AG04449 (cell line): ENCODE measurements around the gene GOLGA8T.
"Not testable (repeated sequence)": the region's sequence is repeated elsewhere in the genome, so short reads cannot be mapped to it uniquely, and the experiment has no call there.

Experiments used
- CTCF ChIA-PET: fragments of 350-600 bp; formaldehyde crosslinking; extraction: SDS; loops from one replicate; lab custom pipeline; 2021; ENCODE audit warnings: antibody characterized with exemption; lab: Yijun Ruan, JAX
- POLR2A ChIA-PET: fragments of 400-600, 350-600 bp; formaldehyde crosslinking; extraction: SDS; loops from one replicate; lab custom pipeline; 2020; ENCODE audit warnings: antibody characterized with exemption, inconsistent platforms; lab: Yijun Ruan, JAX
- DNase-seq: peaks from one replicate; pipeline ENCODE4 v3.0.0-alpha.2; 2010; ENCODE audit warnings: low read depth, low spot score
- H3K4me3 ChIP-seq: 2 replicates; pipeline ENCODE4 v1.5.1; 2011; ENCODE audit warnings: low read depth, mild to moderate bottlenecking, control low read depth, low read length

GOLGA8T gene

GRCh38 chr15:30134751-30135150 is at the start of gene GOLGA8T:
Gene GOLGA8T (plus strand): TSS chr15:30135051. CDS start chr15:30135149, 98 bp downstream.
- POLR2A ChIA-PET, DNase-seq, CTCF ChIA-PET, H3K4me3 ChIP-seq: not testable (repeated sequence)

- CTCF ChIA-PET, DNase-seq, H3K4me3 ChIP-seq, POLR2A ChIA-PET: not testable (repeated sequence)
Observed at GRCh38 chr15:30097827-30098226, 37.0 kb upstream of the GOLGA8T start.

- DNase-seq, CTCF ChIA-PET, H3K4me3 ChIP-seq, POLR2A ChIA-PET: not testable (repeated sequence)
Observed at GRCh38 chr15:30102890-30103289, 32.0 kb upstream of the GOLGA8T start.

GRCh38 chr15:30103941-30104507 is 30.8 kb upstream of the GOLGA8T start:
- CTCF ChIA-PET, DNase-seq, POLR2A ChIA-PET: not testable (repeated sequence)
- H3K4me3 ChIP-seq, result peak overlapping the region; percentile 36; the same call in 1 of the 2 replicates

- POLR2A ChIA-PET, result not testable (repeated sequence)
Observed at GRCh38 chr15:30110591-30110990, 24.3 kb upstream of the GOLGA8T start.

GRCh38 chr15:30130066-30130465 is 4.8 kb upstream of the GOLGA8T start:
- CTCF ChIA-PET, POLR2A ChIA-PET, DNase-seq: not testable (repeated sequence)

More at GRCh38 chr15:30110591-30110990, 24.3 kb upstream of the GOLGA8T start:
- DNase-seq, H3K4me3 ChIP-seq, CTCF ChIA-PET: not testable (repeated sequence)

GRCh38 chr15:30143246-30143645 is 8.4 kb downstream of the GOLGA8T start:
- H3K4me3 ChIP-seq, DNase-seq, POLR2A ChIA-PET, CTCF ChIA-PET: not testable (repeated sequence)

More at GRCh38 chr15:30130066-30130465, 4.8 kb upstream of the GOLGA8T start:
- not testable (repeated sequence) for H3K4me3 ChIP-seq

GRCh38 chr15:30149891-30150290 is 15.0 kb downstream of the GOLGA8T start:
- DNase-seq, CTCF ChIA-PET: not testable (repeated sequence)

GRCh38 chr15:30162479-30163357 is 27.9 kb downstream of the GOLGA8T start:
- DNase-seq, CTCF ChIA-PET, H3K4me3 ChIP-seq, POLR2A ChIA-PET: not testable (repeated sequence)

More at GRCh38 chr15:30149891-30150290, 15.0 kb downstream of the GOLGA8T start:
- H3K4me3 ChIP-seq, POLR2A ChIA-PET: not testable (repeated sequence)

- CTCF ChIA-PET, H3K4me3 ChIP-seq, DNase-seq, POLR2A ChIA-PET: not testable (repeated sequence)
Observed at GRCh38 chr15:30163759-30164158, 28.9 kb downstream of the GOLGA8T start.

GRCh38 chr15:30164257-30164656 is 29.4 kb downstream of the GOLGA8T start:
- DNase-seq, CTCF ChIA-PET, H3K4me3 ChIP-seq, POLR2A ChIA-PET: not testable (repeated sequence)

GRCh38 chr15:30167403-30167802 is 32.6 kb downstream of the GOLGA8T start:
- POLR2A ChIA-PET, H3K4me3 ChIP-seq, CTCF ChIA-PET, DNase-seq: not testable (repeated sequence)

- CTCF ChIA-PET, POLR2A ChIA-PET, DNase-seq, H3K4me3 ChIP-seq: not testable (repeated sequence)
Observed at GRCh38 chr15:30167886-30168285, 33.0 kb downstream of the GOLGA8T start.

GRCh38 chr15:30171452-30171851 is 36.6 kb downstream of the GOLGA8T start:
- CTCF ChIA-PET, POLR2A ChIA-PET, H3K4me3 ChIP-seq, DNase-seq: not testable (repeated sequence)

- H3K4me3 ChIP-seq, DNase-seq, CTCF ChIA-PET, POLR2A ChIA-PET: not testable (repeated sequence)
Observed at GRCh38 chr15:30173041-30173608, 38.3 kb downstream of the GOLGA8T start.

- DNase-seq, H3K4me3 ChIP-seq, CTCF ChIA-PET, POLR2A ChIA-PET: not testable (repeated sequence)
Observed at GRCh38 chr15:30175291-30175690, 40.4 kb downstream of the GOLGA8T start.
